ENCODE measurements around the gene ESYT2.

The ESYT2 gene

DNA sequence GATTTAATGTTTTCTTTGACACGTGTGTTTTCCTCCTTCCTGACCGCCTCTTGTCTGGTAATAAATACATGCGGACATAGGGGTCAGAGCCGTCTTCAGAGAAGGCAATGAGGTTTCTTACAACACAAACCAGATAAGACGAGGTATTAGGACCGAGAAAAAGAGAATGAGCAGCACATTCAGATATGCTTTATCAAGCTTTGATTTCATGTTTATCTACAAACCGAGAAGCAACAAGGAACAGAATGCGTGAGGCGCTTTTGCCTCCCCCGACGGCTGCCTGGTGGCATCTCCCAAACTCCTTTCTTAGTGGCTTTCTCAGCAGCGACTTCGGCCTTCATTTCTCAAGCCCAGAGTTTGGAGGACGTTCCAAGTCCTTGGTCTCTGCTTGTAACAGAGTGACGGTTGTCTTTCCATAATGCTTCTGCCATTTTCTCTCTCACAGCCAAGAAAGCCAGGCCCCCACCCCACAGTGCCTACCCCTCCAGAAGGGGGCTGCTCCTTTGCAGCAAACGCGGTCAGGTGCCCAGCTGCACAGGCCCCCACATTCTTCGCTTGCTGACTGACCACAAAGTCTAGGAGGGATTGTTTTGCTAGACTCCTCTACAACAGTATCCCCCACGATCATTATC is 92.1 kb downstream of the ESYT2 start:
- DNase-seq: no peak

DNA sequence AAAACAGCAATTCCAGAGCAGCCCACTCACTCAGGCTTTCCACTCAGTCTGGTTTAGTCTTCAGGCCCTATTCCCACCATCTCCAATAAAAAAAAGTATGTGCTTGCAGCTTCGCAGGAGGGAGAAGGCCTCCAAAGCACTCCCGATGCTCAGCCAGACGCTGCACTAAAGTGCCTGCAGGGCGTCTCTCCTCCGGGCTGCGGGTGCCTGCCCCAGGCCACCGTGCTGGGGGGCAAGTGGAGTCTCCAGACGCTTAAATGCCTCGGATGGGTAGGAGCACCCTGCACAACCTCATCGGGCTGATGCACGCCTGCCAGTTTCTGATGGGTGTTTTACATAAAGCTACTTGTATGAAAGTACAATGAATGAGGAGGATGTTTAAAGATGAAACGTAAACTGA is 93.4 kb downstream of the ESYT2 start:
- DNase-seq: no peak

DNA sequence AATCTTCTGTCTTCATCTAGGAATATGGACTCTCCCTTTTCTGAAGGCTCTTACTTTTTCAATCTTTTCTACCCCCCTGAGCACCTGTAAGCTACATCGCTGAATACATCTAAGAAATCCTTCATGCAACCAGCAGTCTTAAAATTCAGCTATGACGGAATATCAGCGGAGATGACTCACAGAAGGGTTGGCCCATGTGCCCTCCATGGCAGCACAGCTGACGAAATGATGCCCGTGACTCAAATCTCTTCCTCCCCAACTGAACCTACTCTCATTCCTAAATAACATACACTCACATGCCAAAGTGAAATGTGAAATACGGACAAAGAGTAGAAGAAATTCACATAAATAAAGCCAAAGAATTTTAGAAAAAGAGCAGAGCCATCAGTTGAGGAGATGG is 94.4 kb downstream of the ESYT2 start:
- no peak for DNase-seq

DNA sequence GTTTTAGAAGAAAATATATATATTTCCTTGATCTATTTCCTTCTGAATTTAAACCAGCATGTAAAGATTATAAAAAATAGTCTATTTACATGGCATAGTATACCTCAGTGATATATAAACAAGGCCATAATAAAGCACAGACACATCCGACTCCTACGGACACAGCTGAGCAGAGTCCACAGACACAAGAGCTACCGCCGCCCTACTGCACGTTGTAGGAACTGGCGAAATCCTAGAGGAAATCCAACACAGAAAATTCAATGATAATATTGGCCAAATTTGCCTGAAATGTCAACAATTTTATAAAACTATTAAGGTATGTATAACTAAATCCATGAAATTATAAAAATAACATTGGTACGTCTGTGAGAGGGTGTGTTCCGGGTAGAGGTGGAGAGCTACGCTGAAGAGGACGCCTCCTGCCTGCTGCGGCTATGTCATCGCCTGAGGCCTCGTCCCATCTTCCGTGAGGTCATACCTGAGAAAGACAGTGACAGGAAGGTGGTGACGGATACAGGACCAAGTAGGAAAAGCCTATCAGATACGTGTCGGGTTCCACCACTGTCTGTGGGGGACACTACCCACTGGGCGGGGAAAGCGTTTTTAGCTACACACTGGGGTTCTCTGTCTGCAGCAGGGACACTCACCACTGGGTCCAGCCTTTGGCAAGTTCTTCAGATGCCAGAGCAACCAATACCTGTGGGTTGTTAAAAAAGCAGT is 95.4 kb downstream of the ESYT2 start:
- no peak for DNase-seq

DNA sequence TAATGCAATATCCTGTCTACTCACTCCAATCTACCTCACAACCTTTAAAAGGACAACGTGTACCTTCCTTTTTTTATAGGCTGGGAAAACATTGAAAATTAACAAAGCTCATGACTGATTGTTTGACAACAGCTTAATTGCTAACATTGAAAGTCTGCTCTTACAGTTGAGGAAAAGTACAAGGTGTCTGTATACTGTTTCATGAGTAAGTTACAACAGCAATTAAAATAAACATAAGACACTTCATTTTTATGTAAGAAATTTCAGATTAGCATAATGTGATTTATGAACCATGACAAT is 96.1 kb downstream of the ESYT2 start:
- DNase-seq: no peak

DNA sequence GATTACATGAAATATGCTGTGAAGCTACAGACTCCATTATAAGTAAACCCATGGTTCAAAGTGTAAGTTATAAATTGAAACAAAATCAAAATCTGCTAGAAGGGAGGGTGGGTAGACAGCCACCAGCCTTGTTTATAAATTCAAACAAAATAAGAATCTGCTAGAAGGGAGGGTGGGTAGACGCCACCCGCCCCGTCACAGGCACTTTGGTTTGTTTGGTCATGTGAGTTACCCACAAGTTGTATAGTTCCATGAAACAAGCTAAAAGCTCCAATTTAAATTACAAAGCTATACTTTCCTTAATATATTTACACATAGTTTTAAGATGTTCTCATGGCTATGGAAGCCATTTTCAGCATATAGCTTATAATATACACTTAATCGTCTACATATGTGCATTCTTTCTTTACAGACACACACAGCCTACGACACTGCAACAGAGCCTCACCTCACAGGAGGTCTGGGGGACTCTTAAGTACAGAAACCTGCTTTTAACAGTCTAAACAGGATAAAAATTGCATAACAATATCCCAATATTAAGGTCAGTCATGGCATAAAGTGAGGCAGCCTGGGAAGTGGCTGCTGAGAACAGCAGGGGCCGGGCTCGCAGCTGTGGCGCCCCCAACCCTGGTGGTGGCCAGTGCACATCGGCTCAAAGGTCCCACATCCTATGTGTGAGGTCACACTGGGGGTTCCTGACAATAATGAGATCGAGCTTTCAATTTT is 96.7 kb downstream of the ESYT2 start:
- DNase-seq: no peak

DNA sequence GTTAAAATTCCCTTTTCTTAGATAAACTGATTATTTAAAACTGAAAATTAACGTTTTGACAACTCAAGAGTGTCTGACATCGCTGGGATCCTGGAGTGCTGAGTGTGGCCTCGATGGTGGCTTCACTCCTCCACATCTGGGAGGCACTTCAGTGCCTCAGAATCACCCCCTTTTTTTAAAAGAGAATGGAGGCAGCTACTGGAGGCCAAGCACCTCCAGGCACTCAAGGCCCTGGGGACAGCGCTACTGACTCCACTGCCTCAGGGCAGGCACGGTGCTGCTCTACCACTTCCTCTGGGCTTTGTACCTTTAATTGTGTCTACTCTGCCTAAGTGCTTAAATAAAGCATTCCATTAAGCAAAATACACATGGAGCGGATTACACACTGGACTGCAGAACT is 97.5 kb downstream of the ESYT2 start:
- DNase-seq: no peak

DNA sequence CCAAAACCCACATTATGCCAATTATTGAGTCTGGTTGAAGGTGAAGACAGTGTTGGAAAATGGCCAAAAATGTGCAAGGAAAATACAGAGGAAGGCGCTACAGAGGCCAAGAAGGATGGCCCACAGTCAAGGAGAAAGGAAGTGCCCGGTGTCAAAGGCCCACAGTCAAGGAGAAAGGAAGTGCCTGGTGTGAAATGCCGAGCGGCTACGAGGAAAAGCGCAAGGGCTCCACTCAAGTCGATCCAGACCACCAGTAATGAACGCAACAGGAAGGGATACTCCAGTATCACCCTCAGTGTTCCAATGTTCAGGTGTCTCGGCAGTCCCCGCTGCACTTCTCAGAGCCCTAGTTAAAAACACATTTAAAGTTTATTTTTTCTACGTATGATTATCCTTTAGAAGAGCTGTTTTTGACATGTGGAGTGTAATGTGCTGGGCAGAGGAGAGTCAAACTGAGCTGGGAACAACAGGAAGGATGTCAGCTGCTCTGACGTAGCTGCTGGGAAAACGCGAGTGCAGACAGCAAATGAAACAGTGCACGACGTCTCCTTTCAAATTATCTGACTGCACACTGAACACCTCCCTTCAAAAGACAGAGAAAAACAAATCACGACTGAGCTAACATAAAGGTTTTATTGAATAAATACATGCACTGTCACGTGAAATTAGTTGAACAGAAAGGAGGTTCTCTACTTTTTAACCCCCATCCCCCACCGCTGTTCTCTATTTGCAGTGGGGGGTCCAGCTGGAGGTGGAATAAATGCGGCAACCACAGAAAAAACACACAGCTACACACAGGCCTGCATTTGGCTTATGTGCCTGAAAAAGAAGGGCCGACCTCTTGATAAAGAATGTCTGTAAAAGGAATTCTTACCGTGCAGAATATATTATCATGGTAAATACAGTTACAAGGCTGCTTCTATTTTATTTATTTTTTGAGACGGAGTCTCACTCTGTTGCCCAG is 98.6 kb downstream of the ESYT2 start:
- no peak for DNase-seq

DNA sequence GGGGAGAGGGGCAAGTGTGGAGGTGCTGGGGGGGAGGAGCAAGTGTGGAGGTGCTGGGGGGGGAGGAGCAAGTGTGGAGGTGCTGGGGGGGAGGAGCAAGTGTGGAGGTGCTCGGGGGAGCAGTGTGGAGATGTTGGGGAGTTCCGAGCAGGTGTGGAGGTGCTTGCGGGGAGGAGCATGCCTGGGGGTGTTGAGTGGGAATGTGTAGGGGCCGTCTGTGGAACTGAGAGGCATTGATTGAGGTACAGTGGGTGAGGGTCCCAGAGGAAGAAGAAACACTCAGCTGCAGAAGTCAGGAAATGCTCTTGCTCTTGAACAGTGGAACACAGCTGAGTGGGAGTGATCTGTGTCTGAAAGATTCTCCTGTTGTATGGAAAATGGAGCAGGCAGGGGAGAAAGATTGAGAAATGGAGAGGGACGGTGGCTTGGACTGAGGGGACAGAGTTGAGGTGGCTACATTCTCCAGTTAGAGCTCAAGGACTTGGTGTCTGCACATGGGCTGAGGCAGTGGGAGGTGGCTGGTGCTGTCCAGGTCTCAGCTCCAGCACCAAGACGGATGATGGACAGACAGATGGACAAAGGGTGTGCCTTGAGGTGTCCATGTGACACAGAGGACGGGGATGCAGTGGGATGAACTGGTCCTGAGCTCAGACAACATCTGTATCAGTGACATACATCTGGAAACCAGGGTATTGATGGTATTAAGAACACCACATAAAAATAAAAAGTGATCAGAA is 99.5 kb downstream of the ESYT2 start:
- DNase-seq: no peak

DNA sequence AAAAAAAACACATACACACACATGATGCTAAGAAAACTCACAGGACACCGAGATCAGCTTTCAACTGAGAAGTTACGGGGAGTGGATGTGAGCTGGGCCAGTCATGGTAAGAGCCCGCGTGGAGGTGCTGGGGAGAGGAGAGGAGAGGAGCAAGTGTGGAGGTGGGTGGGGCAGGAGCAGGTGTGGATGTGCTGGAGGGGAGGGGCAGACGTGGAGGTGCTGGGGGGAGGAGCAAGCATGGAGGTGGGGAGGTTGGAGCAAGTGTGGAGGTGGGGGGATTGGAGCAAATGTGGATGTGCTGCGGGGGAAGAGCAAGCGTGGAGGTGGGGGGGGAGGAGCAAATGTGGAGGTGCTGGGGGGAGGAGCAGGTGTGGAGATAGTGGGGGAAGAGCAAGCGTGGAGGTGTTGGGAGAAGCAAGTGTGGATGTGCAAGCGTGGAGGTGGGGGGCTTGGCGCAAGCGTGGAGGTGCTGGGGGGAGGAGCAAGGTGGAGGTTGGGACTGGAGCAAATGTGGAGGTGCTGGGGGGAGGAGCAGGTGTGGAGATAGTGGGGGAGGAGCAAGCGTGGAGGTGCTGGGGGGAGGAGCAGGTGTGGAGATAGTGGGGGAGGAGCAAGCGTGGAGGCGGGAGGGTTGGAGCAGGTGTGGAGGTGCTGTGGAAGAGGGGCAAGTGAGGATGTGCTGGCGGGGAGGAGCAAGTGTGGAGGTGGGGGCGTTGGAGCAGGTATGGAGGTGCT is 100.2 kb downstream of the ESYT2 start:
- DNase-seq: no peak

DNA sequence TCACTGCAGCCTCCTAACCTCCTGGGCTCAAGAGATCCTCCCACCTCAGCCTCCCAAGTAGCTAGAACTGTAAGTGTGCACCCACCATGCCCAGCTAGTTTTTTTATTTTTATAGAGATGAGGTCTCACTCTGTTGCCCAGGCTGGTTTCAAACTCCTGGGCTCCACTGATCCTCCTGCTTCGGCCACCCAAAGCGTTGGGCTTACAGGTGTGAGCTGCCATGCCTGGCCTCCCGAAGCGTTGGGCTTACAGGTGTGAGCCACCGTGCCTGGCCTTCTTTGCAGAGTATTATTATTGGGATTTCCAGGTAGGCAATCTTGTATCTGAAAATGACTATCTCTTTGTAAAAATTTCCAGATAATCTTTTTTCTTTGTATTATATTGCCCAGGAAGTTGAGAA is 101.6 kb downstream of the ESYT2 start:
- DNase-seq: no peak

DNA sequence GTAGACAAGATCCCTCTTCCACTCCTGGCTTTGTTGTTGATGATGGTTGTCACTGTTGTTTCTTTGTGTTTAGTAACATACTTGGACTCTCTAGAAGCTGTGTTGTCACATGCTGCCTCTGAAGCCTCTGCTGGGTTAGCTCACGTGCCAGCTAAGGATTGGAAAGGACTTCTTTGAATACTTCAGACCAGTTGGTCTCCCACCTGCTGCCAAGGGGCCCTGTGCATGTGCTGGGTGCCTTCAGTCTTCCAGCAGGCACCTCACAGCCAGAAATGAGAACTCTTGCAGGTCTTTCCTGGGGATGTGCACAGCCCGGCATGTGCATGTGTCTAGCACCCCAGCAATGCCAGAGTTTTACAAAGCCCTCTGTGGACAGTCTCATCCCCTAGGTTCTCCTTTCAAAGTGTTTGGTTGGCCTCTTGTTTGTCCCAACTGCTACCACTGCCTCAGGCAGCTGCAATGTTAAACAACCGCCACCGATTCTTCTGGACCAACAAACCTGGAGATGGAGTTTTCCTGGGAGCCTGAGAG is 103.0 kb downstream of the ESYT2 start:
- no peak for DNase-seq

DNA sequence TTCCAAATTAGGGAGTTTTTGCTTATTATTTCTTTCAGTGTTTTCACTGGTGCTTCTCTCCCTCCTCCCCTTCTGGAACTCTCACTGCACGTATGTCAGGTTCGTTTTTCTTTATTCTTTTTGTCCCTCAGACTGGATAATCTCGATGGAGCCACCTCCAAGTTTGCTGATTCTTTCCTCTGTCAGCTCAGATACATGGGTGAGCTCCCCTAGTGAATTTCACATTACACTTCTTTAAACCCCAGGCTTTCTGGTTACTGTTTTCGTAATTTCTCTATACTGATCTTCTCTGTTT is 103.9 kb downstream of the ESYT2 start:
- DNase-seq: no peak

DNA sequence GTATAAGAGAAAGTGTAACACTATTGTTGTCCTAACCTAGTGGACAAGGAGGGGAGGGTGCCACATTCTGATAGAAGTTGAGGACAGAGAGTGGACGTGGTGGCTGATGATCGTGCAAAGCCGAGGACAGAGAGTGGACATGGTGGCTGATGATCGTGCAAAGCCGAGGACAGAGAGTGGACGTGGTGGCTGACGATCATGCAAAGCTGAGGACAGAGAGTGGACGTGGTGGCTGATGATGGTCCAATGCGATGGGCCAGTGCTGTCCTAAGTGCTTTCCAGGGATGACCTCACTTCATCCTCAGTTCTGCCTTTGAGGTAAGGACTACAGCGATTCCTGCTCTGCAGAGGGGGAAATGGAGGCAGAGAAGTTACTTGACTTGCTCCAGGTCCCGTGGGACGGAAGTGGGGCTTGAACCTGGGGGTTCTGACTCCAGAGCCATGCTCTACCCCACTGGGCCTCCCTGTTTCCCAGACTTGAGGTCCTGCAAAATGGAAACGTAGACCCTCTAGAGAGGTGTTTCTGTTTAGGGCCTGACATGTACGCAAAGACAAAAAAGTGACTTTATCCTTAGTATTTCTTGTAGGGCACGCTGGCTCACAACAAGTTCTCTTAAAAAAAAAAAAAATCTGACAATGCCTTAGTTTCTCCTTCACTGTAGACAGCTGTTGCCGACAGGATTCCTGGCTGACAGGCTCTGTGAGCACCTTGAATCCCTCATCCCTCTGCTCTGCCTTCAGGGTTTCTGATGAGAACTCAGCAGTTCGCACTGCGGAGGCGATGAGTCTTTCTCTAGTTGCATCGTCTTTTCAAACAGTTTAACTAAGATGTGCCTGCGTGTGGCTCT is 104.4 kb downstream of the ESYT2 start:
- no peak for DNase-seq

DNA sequence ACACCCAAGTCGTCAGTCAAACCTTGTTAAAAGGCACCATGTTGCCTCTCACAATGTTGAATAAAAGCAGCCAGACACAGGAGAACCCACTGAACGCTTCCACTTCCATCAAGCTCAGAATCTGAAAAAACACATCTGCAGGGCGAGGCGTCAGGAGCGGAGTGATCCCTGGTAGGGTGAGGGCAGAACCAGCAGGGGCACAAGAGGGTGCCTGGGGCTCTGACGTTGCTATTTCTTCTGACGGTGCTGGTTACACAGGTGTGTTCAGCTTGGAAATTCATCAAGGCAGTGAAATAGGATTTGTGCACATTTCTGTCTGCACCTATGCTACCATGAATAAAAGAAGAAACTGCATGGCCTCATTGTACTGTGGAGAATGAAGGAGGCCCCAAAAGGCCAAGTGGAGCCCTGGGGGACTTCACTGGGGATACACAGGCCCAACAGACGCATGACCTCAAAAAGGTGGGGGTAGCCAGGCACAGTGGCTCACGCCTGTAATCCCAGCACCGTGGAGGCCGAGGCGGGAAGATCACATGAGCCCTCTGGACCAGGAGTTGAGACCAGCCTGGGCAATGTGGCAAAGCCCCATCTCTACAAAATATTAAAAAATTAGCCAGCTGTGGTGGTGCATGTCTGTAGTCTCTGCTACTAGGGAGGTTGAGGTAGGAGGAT is 105.5 kb downstream of the ESYT2 start:
- no peak for DNase-seq

DNA sequence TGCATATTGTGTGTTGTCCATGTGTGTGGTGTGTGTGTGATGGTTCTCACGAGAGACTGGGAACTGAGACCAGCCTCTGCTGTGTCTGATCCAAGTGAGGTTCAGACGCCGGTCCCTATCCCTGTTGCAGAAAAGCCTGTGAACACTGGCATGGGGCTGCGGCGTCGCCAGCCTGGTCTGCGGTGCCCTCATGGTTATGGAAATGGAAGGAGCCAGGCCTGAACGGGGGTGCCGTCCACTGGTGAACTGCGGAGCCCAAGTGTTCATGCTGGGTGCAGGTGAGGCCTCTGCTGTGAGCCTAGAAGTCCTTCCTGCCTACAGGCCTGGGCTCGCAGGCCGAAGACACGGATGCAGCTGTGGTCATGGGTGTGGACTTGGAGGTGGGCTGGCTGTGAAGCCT is 106.0 kb downstream of the ESYT2 start:
- DNase-seq: no peak

DNA sequence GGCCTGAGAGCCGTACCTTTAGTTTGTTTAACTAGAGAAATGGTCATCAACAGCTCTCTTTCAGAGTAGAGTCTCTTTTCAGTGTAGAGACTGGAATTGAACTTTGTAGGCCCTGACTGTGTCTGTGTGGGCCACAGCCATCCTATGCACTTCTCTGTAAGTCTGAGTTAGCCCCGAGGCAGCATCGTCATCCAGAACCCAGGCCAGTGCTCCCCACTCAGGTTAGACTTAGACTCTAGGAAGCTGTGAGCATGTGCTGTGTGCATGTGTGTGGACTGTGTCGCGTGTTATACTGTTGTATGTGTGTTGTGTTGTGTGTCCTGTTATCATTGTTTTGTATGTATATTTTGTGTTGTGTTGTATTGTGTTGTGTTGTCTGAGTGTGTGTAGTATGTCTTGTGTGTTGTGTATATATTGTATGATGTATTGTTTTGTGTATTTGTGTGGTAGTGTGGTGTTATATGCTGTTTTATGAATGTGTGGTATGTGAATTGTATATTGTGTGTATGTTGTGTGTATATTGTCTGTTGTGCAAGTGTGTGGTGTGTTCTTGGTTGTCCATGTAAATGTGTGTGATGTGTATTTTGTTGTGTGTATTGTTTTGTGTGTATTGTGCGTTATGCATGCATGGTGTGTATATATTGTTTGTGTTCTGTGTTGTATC is 106.6 kb downstream of the ESYT2 start:
- no peak for DNase-seq

DNA sequence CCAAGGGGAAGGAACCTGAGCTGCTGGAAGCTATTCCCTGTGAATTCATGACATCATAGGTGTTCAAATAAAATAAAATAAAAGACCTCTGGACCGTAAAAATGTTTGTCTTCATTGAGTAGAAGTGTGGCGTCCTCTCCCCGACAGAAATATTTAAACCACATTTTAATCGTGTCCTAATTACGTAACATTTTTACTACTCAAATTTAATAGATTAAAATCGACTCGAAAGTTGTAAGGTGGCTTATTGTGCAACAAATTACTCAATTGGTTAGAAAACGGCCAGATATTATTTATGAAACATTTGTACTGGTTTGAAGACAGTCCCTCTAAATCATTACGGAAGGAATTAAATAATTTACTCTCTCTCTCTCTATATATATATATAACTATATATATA is 109.2 kb downstream of the ESYT2 start:
- no peak for DNase-seq

DNA sequence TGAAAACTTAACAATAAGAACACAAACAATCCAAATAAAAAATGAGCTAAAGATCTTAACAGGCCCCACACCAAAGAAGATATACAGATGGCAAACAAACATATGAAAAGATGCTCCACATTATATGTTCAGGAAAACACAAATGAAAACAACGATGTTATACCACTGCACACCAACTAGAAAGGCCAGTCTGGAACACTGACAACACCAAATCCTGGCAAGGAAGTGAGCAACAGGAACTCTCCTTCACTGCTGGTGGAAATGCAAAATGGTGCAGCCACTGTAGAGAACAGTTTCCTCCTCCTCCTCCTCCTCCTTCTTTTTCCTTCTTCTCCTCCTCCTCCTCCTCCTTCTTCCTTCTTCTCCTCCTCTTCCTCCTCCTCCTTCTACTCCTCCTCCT is 112.5 kb downstream of the ESYT2 start:
- no peak for DNase-seq

DNA sequence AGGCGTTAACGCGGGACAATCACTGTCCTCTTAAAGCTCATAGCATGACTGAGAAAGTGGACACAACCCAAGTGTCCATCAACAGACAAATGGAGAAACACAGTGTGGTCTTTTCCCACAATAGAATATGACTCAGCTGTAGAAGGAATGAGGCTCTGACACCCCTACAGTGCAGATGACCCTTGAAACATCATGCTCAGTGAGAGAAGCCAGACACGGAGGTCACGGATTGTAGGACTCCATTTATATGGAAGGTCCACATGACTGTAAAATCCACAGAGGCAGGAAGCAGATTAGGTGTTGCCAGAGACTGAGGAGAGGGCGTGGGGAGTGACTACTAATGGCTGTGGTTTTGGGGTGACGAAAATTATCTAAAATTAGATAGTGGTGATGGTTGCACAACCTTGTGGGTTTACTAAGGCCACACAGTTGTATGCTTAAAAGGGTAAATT is 118.6 kb downstream of the ESYT2 start:
- DNase-seq: no peak

Data from NCI-H2171 (cell line).